ENCODE results near the gene GRM7.

Gene GRM7

DNA sequence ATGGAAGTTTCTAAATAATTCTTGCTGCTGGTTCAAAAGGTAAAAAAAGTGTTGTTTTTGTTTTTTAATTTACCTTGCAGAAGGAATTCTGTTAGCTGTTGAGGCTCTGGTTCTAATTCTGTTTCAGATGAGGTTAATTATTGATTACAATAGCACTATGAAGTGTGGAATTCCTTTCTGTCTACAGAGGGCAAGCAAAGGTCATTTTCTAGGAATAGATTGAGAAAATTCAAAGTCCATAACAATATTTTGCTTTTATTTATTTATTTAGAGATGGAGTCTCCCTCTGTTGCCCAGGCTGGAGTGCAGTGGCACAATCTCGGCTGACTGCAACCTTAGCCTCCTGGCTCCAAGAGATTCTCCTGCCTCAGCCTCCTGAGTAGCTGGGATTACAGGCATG is 789.6 kb downstream of the GRM7 start:
- Histone ChIP-seq H3K9me2 (replicated peaks; ENCODE audit: control insufficient read depth, low read length) (no peaks in the 10 kb centered on the region), H3F3A (ENCODE audit: control insufficient read depth, insufficient read depth) (no peaks in the 10 kb centered on the region), H3K27ac (ENCODE audit: low read depth, low read length) (no peak overlapping the region), H3K79me2 (ENCODE audit: control insufficient read depth, low read length) (no peaks in the 10 kb centered on the region), H3K4me3 (ENCODE audit: low read length) (no peak overlapping the region), H3K4me1 (ENCODE audit: control insufficient read depth, low read length) (no peaks in the 10 kb centered on the region), H3K4me2 (ENCODE audit: low read length) (no peak overlapping the region), H3K36me3 (ENCODE audit: control insufficient read depth, low read length) (no peaks in the 10 kb centered on the region), H3K9me3 (ENCODE audit: control insufficient read depth, insufficient read depth, low read length) (no peaks in the 10 kb centered on the region), H3K27me3 (ENCODE audit: control insufficient read depth, low read length) (no peaks in the 10 kb centered on the region), H4K20me1 (ENCODE audit: control insufficient read depth, insufficient read depth, low read depth, low read length) (no peaks in the 10 kb centered on the region)
- no peak for TF ChIP-seq EZH2phosphoT487 (IDR thresholded peaks at IDR 0.05; ENCODE audit: borderline replicate concordance, low read length)
- TF ChIP-seq, protein P1, sequence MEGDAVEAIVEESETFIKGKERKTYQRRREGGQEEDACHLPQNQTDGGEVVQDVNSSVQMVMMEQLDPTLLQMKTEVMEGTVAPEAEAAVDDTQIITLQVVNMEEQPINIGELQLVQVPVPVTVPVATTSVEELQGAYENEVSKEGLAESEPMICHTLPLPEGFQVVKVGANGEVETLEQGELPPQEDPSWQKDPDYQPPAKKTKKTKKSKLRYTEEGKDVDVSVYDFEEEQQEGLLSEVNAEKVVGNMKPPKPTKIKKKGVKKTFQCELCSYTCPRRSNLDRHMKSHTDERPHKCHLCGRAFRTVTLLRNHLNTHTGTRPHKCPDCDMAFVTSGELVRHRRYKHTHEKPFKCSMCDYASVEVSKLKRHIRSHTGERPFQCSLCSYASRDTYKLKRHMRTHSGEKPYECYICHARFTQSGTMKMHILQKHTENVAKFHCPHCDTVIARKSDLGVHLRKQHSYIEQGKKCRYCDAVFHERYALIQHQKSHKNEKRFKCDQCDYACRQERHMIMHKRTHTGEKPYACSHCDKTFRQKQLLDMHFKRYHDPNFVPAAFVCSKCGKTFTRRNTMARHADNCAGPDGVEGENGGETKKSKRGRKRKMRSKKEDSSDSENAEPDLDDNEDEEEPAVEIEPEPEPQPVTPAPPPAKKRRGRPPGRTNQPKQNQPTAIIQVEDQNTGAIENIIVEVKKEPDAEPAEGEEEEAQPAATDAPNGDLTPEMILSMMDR (IDR thresholded peaks at IDR 0.05; ENCODE audit: low read depth, low read length, poor library complexity, severe bottlenecking): no peak

DNA sequence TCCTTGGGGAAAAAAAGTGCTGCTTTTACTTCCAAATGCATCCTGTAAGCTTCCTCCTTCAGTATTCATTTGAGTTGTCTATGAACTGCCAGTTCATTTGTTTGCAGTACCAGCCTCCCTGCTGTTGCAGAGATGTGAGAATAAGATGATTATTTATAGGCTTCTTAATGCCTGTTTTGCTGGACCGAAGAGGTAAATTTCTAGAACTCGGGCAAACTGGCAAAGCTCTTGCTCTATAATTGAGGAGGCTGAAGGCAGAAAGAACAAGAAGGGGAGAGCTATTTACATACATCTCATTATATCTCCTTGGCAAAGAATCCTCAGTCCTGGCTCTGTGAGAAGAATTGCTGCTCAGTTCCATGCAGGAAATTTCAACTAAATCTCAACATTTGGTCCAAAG is 790.4 kb downstream of the GRM7 start:
- Histone ChIP-seq H3F3A (ENCODE audit: control insufficient read depth, insufficient read depth) (no peaks in the 10 kb centered on the region), H3K4me3 (ENCODE audit: low read length) (no peak overlapping the region), H3K27ac (ENCODE audit: low read depth, low read length) (no peak overlapping the region), H3K4me1 (ENCODE audit: control insufficient read depth, low read length) (no peaks in the 10 kb centered on the region), H3K79me2 (ENCODE audit: control insufficient read depth, low read length) (no peaks in the 10 kb centered on the region), H4K20me1 (ENCODE audit: control insufficient read depth, insufficient read depth, low read depth, low read length) (no peaks in the 10 kb centered on the region), H3K9me2 (replicated peaks; ENCODE audit: control insufficient read depth, low read length) (no peaks in the 10 kb centered on the region), H3K9me3 (ENCODE audit: control insufficient read depth, insufficient read depth, low read length) (no peaks in the 10 kb centered on the region), H3K27me3 (ENCODE audit: control insufficient read depth, low read length) (no peaks in the 10 kb centered on the region), H3K36me3 (ENCODE audit: control insufficient read depth, low read length) (no peaks in the 10 kb centered on the region), H3K4me2 (ENCODE audit: low read length) (no peak overlapping the region)
- TF ChIP-seq, protein P1 (IDR thresholded peaks at IDR 0.05; ENCODE audit: low read depth, low read length, poor library complexity, severe bottlenecking): no peak
- no peak for TF ChIP-seq EZH2phosphoT487 (IDR thresholded peaks at IDR 0.05; ENCODE audit: borderline replicate concordance, low read length)

DNA sequence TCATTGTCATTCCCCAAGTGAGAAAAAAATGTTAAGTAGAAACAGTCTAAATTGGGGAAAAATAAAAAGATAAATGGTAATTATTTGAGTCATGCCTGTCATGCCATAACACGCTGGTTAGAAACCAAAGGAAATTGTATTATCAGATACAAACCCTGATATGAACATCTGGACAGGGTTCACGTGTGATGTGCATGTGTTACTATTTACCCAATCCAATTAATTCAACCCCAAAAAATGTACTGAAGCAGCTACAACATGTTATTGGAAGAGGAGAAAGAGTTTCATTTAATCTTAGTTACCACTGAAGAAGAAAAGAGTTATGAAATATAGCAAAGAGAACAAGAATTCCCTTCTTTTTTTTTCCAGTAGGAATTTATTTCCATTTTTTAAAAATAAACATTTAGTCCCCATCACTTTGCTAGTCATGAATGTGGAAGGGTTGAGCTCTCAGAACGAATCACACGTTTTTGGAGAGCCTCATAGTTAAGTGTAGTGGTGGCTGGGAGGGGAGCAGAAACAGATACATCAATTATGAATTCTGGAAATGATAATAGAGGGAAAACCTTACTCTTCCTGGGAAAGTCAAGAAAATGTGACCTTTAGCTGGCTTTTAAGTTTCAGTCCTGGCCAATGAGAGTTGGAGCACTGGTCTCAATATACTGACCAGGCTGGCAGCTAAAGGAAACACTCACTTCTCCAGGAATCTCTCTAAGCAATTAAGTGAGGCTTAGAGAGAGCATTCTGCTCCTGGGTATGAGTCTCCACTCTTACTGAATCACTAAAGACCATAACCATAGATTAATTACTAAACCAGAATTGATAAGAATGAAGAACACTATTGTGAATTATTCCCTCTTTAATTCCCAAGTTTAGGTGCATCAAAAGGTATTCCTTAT is 796.5 kb downstream of the GRM7 start:
- Histone ChIP-seq H3K9me3 (ENCODE audit: control insufficient read depth, insufficient read depth, low read length) (no peaks in the 10 kb centered on the region), H3K9me2 (replicated peaks; ENCODE audit: control insufficient read depth, low read length) (no peaks in the 10 kb centered on the region), H4K20me1 (ENCODE audit: control insufficient read depth, insufficient read depth, low read depth, low read length) (no peaks in the 10 kb centered on the region), H3K27me3 (ENCODE audit: control insufficient read depth, low read length) (no peaks in the 10 kb centered on the region), H3K79me2 (ENCODE audit: control insufficient read depth, low read length) (no peaks in the 10 kb centered on the region), H3K4me1 (ENCODE audit: control insufficient read depth, low read length) (no peaks in the 10 kb centered on the region), H3F3A (ENCODE audit: control insufficient read depth, insufficient read depth) (no peaks in the 10 kb centered on the region), H3K36me3 (ENCODE audit: control insufficient read depth, low read length) (no peaks in the 10 kb centered on the region), H3K4me2 (ENCODE audit: low read length) (no peak overlapping the region), H3K4me3 (ENCODE audit: low read length) (no peak overlapping the region), H3K27ac (ENCODE audit: low read depth, low read length) (no peak overlapping the region)
- no peak for TF ChIP-seq EZH2phosphoT487 (IDR thresholded peaks at IDR 0.05; ENCODE audit: borderline replicate concordance, low read length)
- TF ChIP-seq, protein P1 (IDR thresholded peaks at IDR 0.05; ENCODE audit: low read depth, low read length, poor library complexity, severe bottlenecking): no peak

Measured in DOHH2 (cell line).